MM.1S (cell line): ENCODE results near the gene FAM20A.

Experiments
- DNase-seq: peaks from one replicate; pipeline ENCODE4 v3.0.0-alpha.2; 2015
- H2AFZ ChIP-seq: fragments of 300-600 bp; sonication (generic); 2 replicates; pipeline ENCODE4 v1.6.0; 2016; ENCODE audit warnings: antibody characterized with exemption, low read length
- H3F3A ChIP-seq: fragments of 300-600 bp; sonication (generic); 2 replicates; pipeline ENCODE4 v1.6.1; 2016; ENCODE audit warnings: mild to moderate bottlenecking, antibody characterized with exemption, low read length, moderate library complexity, mixed read lengths; ENCODE audit not compliant: insufficient read depth
- H3K27ac ChIP-seq: fragments of 300-600 bp; sonication (generic); 2 replicates; pipeline ENCODE4 v1.5.1; 2016; ENCODE audit warnings: mild to moderate bottlenecking, low read length
- H3K27me3 ChIP-seq: fragments of 300-600 bp; sonication (generic); replicated peaks from 2 replicates; pipeline ENCODE4 v1.6.0; 2016; ENCODE audit warnings: low read length; ENCODE audit not compliant: insufficient read depth
- H3K36me3 ChIP-seq: fragments of 300-600 bp; sonication (generic); replicated peaks from 2 replicates; pipeline ENCODE4 v1.6.1; 2016; ENCODE audit warnings: mild to moderate bottlenecking, low read length, mixed read lengths; ENCODE audit not compliant: insufficient read depth
- H3K4me1 ChIP-seq: fragments of 300-600 bp; sonication (generic); 2 replicates; pipeline ENCODE4 v1.6.1; 2016; ENCODE audit warnings: low read length, mixed read lengths
- H3K4me2 ChIP-seq: fragments of 300-600 bp; sonication (generic); 2 replicates; pipeline ENCODE4 v1.6.0; 2016; ENCODE audit warnings: low read depth, low read length
- H3K4me3 ChIP-seq: fragments of 300-600 bp; sonication (generic); 2 replicates; pipeline ENCODE4 v1.5.1; 2016; ENCODE audit warnings: low read length, mixed read lengths
- H3K79me2 ChIP-seq: fragments of 300-600 bp; sonication (generic); 2 replicates; pipeline ENCODE4 v1.6.1; 2016; ENCODE audit warnings: mixed run types, low read length, mixed read lengths
- H3K9ac ChIP-seq: fragments of 300-600 bp; sonication (generic); 2 replicates; pipeline ENCODE4 v1.6.1; 2016; ENCODE audit warnings: low read length, mixed read lengths
- H3K9me2 ChIP-seq: fragments of 300-600 bp; sonication (generic); replicated peaks from 2 replicates; pipeline ENCODE4 v1.6.1; 2016; ENCODE audit warnings: mild to moderate bottlenecking, low read length, mixed read lengths; ENCODE audit not compliant: insufficient read depth
- H3K9me3 ChIP-seq: fragments of 300-600 bp; sonication (generic); replicated peaks from 2 replicates; pipeline ENCODE4 v1.6.1; 2016; ENCODE audit warnings: mild to moderate bottlenecking, low read length, mixed read lengths; ENCODE audit not compliant: insufficient read depth
- H4K20me1 ChIP-seq: fragments of 300-600 bp; sonication (generic); 2 replicates; pipeline ENCODE4 v1.6.1; 2016; ENCODE audit warnings: mild to moderate bottlenecking, low read length, moderate library complexity, mixed read lengths; ENCODE audit not compliant: insufficient read depth
- EZH2 ChIP-seq: fragments of 300-600 bp; sonication (generic); optimal IDR thresholded peaks from 2 replicates; pipeline ENCODE3; 2017; ENCODE audit warnings: low read depth, mild to moderate bottlenecking, antibody characterized with exemption, low read length, mixed read lengths
- EZH2phosphoT487 ChIP-seq: fragments of 300-600 bp; sonication (generic); IDR thresholded peaks from 2 replicates; pipeline ENCODE4 v1.6.1; 2018; ENCODE audit warnings: antibody characterized with exemption, low read length
- TF ChIP-seq, protein P1 (sequence below): fragments of 300-600 bp; sonication (generic); IDR thresholded peaks from 2 replicates; pipeline ENCODE4 v1.5.1; 2016; ENCODE audit warnings: antibody characterized with exemption, low read length, mixed read lengths

Gene FAM20A

DNA sequence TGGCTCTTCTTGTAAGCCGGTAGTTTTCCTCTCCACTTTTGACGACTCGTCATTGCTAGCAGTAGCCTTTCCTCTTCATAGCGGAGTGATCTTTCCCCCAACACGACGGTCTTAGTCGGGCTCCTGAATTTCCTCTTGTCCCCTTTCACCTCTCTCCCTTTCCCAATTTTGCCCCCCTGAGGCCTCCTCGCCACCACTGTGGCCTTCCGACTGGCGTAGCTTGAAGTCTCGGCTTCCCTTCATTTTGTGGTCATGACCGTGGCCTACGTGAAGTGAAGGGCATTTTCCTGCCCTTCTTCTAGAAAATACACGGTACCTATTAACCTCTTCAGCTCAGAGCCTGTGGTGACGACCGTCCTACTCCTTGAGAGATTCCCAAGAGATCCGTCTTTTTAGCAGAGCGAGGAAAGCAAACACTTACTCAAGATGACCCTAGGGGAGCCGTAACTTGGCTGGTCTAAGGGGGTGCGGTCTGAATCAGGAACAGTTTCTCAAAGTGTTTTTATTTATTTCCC is 88.2 kb downstream of the FAM20A start:
- Histone ChIP-seq H4K20me1 (0 out of 2 replicates have a peak, but pooled peaks cover 3% of the 10 kb centered on the region), H3K36me3 (peaks cover 5% of the 10 kb centered on the region), H3K27me3 (no peaks in the 10 kb centered on the region), H3K79me2 (peaks cover 56% of the 10 kb centered on the region), H3F3A (peaks cover 13% of the 10 kb centered on the region), H2AFZ (no peak overlapping the region), H3K4me1 (peaks cover 25% of the 10 kb centered on the region), H3K9me3 (no peaks in the 10 kb centered on the region), H3K9ac (peak overlapping the region; percentile 99), H3K4me3 (peak overlapping the region; percentile 90), H3K9me2 (no peaks in the 10 kb centered on the region), H3K27ac (peak overlapping the region; percentile 99), H3K4me2 (peak overlapping the region; percentile 86)
- peak; percentile 16 for DNase-seq
- TF ChIP-seq, protein P1, sequence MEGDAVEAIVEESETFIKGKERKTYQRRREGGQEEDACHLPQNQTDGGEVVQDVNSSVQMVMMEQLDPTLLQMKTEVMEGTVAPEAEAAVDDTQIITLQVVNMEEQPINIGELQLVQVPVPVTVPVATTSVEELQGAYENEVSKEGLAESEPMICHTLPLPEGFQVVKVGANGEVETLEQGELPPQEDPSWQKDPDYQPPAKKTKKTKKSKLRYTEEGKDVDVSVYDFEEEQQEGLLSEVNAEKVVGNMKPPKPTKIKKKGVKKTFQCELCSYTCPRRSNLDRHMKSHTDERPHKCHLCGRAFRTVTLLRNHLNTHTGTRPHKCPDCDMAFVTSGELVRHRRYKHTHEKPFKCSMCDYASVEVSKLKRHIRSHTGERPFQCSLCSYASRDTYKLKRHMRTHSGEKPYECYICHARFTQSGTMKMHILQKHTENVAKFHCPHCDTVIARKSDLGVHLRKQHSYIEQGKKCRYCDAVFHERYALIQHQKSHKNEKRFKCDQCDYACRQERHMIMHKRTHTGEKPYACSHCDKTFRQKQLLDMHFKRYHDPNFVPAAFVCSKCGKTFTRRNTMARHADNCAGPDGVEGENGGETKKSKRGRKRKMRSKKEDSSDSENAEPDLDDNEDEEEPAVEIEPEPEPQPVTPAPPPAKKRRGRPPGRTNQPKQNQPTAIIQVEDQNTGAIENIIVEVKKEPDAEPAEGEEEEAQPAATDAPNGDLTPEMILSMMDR = 0 out of 2 replicates have a peak, but pooled peaks have one; percentile 7
- no peak for TF ChIP-seq EZH2

DNA sequence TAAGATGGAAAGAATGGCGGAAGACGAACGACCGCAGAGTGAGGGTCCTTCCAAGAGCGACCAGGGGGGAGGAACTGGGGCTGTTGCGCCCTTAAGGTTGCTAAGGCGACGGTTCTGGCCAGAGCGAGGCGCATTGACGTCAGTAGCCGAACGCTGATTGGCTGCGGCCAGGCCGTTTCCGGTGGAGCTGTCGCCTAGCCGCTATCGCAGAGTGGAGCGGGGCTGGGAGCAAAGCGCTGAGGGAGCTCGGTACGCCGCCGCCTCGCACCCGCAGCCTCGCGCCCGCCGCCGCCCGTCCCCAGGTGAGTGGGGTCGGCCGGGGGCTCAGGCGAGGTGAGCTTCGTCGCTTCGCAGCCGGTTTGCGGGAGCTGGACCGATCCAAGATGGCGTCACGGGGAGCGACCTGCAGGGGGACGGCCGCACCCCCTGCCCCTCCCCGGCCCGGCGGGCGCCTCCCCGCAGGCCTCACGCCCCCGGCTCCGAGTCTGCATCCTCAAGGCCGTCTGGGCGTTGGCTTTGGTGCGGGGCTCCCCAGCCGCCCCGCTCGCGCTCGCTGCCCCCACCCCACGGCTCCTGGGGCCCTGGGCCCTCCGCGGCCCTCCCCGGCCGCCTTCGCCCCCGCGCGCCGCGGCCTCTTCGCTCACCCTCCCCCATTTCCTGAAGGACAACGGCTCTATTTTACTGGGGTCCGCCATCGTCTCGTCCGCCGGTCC is 88.8 kb downstream of the FAM20A start, which contains the start of gene PRKAR1A:
PRKAR1A (plus strand) TSS at position 184 of the 713 bp plus-strand sequence. CDS start 2,970 bp downstream, outside the sequence.
- H3K4me3 ChIP-seq = peak within 1 kb of the TSS; percentile 90
- H2AFZ ChIP-seq = peak within 1 kb of the TSS; percentile 64
- no peaks in the 10 kb centered on the region for H3K27me3 ChIP-seq
- H3K9me3 ChIP-seq = no peaks in the 10 kb centered on the region
- TF ChIP-seq EZH2phosphoT487 (no peak), EZH2 (no peak)
- TF ChIP-seq, protein P1 = no peak
- H3K9ac ChIP-seq = peak within 1 kb of the TSS; percentile 99
- peak within 1 kb of the TSS; percentile 86 for H3K4me2 ChIP-seq
- 0 out of 2 replicates have a peak, but pooled peaks cover 3% of the 10 kb centered on the region for H4K20me1 ChIP-seq
- peak within 1 kb of the TSS; percentile 99 for H3K27ac ChIP-seq
- no peaks in the 10 kb centered on the region for H3K9me2 ChIP-seq
- peak; percentile 96 for DNase-seq
- H3K36me3 ChIP-seq = peaks cover 5% of the 10 kb centered on the region
- H3K79me2 ChIP-seq = peaks cover 51% of the 10 kb centered on the region
- H3K4me1 ChIP-seq = peaks cover 25% of the 10 kb centered on the region
- H3F3A ChIP-seq = peaks cover 13% of the 10 kb centered on the region

DNA sequence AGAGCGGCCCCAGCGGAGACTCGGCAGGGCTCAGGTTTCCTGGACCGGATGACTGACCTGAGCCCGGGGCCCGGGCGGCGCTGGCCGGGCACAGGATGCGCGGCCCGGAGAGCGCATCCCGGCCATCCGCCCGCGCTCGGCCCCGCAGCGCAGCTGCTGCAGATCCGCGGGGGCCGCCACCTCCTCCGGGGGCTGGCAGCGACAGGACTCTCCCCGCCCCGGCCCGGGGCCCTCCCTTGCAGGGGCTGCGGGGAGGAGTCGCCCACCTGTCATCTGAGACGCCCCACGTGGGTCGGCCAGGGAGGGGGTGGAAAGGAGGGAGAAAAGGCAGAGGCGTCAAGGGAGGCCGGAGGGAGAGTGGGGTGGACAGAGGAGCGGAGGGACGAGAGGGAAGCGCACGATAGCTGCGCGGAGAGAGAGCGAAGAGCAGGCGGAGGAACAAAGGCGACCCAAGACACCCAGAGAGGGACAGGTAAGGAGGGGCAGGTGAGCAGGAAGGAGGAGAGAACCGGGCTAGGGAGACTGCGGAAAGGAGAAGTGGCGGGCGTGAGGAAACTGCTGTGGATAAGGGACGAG is 89.4 kb downstream of the FAM20A start:
- peak; percentile 73 for DNase-seq
- Histone ChIP-seq H3K9me3 (no peaks in the 10 kb centered on the region), H3K36me3 (peaks cover 3% of the 10 kb centered on the region), H3K9me2 (no peaks in the 10 kb centered on the region), H4K20me1 (0 out of 2 replicates have a peak, but pooled peaks cover 3% of the 10 kb centered on the region), H3K27me3 (no peaks in the 10 kb centered on the region), H3K4me2 (peak overlapping the region; percentile 85), H3K9ac (peak overlapping the region; percentile 99), H3K4me3 (peak overlapping the region; percentile 90), H3K79me2 (peaks cover 45% of the 10 kb centered on the region), H3K27ac (peak overlapping the region; percentile 99), H2AFZ (peak overlapping the region; percentile 64), H3K4me1 (peaks cover 25% of the 10 kb centered on the region), H3F3A (peaks cover 13% of the 10 kb centered on the region)
- no peak for TF ChIP-seq EZH2phosphoT487
- no peak for TF ChIP-seq EZH2
- TF ChIP-seq, protein P1 = no peak
